Kidney capillary endothelial cell (primary cell): Measurements from ENCODE around the gene FLYWCH1.
A peak's percentile ranks its signal among the peaks of the same experiment; 100 is the strongest.

Experiments
- DNase-seq: peaks from one replicate; pipeline ENCODE4 v3.0.0-alpha.2; 2018; ENCODE audit warnings: low spot score

The FLYWCH1 gene

DNA sequence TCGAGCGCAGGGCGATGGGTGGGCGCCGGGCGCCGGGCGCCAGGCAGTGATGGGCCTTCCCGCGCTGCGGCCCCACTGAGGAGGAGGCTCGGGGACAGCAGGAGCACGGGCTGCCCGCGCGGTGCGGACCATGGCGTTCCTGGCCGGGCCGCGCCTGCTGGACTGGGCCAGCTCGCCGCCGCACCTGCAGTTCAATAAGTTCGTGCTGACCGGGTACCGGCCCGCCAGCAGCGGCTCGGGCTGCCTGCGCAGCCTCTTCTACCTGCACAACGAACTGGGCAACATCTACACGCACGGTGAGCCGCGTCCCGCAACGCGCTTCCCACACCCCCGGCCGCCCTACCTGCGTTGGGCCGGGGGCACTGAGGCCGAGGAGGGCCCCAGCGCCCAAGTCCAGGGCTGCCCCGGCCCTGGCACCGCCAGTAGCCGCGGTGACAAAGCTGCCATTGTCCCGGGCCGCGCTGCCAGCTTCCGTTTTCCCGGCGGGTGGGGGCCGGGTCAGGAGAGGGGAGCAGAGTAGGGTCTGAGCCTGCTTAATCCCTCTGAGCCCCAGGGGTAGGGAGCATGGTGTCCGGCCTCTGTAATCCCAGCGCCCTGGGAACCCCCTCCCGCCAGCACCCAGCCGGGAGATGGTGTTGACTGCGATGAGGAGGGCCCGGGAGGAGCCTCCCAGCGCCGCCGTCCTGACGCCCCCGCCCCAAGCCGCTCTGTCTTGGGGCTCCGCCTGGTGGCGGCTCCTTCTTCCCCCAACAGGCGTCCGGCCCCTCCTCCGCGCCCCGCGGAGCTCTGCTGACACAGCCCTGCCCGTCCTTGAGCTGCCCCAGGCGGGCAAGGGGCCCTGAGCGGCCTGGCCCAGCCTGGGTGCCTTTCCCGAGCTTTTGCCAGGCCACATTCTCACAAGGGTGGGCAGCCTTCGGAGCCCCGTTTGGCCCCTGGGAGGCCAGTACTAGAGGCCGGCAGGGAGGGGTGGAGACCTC lies 58.1 kb downstream of the FLYWCH1 start:
- DNase-seq: peak; percentile 69

DNA sequence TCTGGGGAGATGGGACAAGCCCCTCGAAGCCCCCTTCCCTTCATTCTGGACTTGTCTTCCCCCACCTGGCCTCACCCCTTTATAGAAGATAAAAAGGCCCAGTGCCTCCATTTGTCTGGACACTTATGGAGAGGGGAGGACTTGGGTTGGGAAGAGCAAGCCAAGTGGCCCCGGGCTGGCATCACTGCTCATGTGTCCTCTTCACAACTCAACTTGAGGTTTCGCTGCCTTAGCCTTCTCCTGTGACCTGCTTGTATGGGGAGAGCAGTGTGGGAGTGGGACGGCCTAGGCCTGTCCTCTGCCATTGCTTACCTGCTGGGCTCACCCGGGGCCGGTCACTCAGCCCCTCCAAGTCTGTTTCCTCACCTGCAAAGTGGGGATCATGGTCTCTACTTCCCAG lies 58.8 kb downstream of the FLYWCH1 start:
- no peak for DNase-seq

- DNase-seq: no peak
Observed at GRCh38 chr16:2971134-2971984, 59.6 kb downstream of the FLYWCH1 start.

GRCh38 chr16:2971985-2972784 lies 60.5 kb downstream of the FLYWCH1 start:
- no peak for DNase-seq

- no peak for DNase-seq
Observed at GRCh38 chr16:2973093-2973492, 61.4 kb downstream of the FLYWCH1 start.

DNA sequence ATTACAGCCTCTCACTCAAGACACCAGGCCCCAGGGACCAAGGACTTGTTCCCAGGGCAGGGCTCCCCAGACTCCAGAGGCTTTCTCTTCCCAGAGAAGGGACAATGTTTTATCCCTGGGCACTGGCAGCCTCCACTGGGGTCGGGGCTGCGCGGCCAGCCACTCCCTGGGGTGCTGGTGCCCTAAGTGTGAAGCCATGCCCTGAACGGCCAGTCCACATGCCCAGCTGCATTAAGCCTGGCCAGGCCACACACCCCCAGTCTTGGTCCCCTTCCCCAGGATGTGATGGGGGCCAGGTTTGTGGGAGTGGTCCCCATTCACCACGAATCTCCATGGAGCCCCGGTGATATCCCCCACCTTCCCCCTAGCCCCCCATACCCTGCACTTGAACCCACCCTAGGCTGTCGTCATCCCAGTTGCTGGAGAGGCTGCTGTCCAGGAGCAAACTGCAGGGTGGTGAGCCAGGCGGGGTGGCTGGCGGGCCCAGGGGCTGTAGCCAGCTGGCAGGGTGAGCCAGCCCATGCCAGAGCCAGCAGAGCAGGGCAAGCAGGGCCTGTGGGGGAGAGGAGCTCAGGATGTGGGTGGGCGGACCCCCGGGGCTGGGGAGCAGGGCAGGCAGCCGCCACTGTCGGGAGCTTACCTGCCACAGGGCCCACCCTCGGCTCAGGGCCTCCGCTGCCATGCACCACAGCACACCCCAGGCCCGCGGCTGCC lies 62.0 kb downstream of the FLYWCH1 start:
- DNase-seq: no peak

DNA sequence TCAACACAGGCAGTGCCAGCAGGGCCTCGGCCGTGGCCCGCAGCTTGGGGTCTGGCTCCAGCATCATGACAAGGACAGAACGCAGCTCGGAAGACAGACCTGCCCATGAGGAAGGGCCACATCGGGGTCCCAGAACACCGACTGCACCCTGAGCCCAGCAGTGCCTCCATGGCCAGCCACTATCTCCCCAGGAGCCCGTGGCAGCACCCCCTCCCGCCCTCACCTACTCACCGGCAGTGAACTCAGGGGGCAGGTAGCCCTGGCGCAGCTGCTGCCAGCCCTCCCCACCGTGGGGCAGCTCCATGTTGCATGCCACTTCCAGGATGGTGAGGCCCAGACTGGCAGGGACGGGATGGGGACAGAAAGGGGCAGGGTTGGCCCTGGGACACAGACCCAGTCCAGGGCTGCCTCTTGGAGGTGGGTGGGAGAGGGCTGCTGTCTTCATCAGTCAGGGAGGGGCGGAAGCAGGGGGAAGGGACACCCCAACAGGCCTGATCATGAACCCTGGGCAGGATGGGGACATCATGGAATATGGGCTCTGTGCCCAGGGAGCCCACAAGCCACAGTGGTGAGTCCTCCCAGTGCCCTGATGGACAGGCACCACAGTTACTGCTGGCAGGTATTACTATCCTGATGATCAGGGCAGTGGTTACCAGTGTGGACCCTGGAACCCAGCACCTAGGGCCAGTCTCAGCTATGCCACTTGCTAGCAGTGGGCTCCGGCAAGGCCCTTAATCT lies 62.8 kb downstream of the FLYWCH1 start:
- DNase-seq: no peak

GRCh38 chr16:2975161-2975795 lies 63.5 kb downstream of the FLYWCH1 start:
- no peak for DNase-seq

DNA sequence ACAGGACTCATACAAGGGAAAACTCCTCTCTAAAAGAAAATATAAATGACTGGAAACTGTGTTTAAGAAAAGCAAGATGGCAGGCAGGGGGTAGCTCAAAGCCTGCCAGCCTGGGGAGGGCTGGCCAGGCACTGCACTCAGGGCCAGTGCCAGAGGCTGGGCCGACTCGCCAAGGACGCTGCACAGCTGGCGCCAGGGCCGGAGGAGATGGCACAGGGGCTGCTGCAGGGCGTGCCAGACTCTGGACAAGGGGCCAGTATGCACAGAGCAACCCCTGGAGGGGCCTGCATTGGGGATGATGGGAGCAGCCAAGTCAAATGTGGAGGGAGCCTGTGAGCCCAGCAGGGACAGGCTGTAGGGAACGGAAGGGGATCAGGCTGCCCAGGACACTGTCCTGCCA lies 64.5 kb downstream of the FLYWCH1 start:
- no peak for DNase-seq

GRCh38 chr16:2976673-2977072 lies 64.9 kb downstream of the FLYWCH1 start:
- DNase-seq: no peak

- no peak for DNase-seq
Observed at GRCh38 chr16:2977440-2977839, 65.7 kb downstream of the FLYWCH1 start.

GRCh38 chr16:2979669-2980226 lies 68.0 kb downstream of the FLYWCH1 start:
- DNase-seq: no peak

- DNase-seq: peak; percentile 90
Observed at GRCh38 chr16:2980227-2981176, 68.8 kb downstream of the FLYWCH1 start, which contains the start of gene PKMYT1. TSS of gene PKMYT1 (minus strand) at chr16:2980446. CDS start at chr16:2979657, 789 bp downstream.

- no peak for DNase-seq
Observed at GRCh38 chr16:2981177-2981898, 69.6 kb downstream of the FLYWCH1 start.

DNA sequence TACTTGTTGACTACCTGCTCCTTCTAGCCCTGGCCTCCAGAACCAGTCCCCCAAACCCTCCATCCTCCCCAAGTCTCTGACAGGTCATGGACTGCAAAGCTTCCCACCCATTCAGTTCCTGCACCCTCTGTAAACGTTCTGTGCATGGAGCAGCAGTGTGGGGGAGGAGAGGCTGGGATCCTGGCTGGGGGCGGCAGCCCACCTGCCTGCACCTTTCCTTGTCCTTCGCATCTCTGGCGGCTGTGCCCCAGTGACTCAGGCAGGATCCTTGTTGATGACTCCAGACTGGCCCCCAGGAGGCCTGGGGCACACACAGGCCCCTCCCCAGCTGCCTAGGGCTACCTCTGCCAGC lies 70.1 kb downstream of the FLYWCH1 start:
- no peak for DNase-seq

DNA sequence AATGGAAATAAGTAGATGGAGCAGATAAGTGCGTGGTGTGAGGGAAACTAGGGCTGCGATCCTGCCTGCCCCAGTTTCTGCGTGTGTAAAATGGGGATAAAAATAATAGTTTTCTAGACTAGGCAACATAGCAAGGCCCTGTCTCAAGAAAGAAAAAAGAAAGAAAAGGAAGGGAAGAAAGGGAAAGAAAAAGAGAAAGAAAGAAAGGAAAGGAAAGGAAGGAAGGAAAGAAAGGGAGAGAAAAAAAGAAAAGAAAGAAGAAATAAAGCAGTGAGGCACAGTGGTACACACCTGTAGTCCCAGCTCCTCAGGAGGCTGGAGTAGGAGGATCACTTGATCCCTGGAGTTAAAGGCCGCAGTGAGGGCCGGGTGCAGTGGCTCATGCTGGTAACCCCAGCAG lies 70.7 kb downstream of the FLYWCH1 start:
- no peak for DNase-seq

DNA sequence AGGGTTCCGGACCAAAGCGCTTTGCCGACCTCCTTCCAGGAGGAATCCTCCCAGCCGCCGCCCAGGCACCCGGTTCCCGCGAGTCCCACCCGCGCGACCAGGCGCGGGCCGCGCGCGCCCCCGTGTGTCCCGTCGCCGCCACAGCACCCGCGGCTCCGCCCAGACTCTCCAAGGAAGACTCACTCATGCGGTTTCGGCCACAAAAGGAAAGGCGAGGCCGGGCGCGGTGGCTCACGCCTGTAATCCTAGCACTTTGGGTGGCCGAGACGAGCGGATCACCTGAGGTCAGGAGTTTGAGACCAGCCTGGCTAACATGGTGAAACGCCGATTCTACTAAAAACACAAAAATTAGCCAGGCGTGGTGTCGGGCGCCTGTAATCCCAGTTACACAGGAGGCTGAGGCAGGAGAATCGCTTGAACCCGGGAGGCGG lies 72.0 kb downstream of the FLYWCH1 start:
- peak; percentile 65 for DNase-seq

DNA sequence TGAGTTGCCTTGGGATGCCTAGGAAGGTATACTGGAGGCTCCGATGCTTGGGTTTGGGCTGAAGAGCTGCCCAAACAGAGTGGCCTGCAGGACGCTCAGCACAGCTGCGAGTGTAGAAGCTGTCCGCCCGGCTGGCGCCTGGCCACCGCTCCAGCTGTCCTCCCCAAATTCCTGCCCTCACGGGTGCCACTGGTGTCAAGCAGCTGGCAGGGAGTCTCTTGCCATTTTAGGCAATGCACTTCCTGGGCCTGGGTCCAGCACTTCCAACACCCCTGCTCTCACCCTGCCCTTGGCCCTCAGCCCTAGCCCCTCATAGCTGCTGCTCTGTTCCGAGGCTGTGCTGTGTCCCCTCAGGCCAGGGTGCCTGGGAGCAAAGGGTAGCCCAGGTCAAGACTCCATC lies 73.7 kb downstream of the FLYWCH1 start:
- no peak for DNase-seq
